G401 (cell line): Measurements from ENCODE around the gene RSPRY1. TPM values are rescaled to one million over a fixed set of nuclear protein-coding genes. Genes with fewer than 3 reads are reported as not detected.

Experiments used
- DNase-seq: peaks from one replicate; pipeline ENCODE4 v3.0.0-alpha.2; 2015; ENCODE audit warnings: low spot score
- in situ Hi-C: cut with HindIII; loops from 2 replicates; pipeline ENCODE4 v1.10.0; 2016; ENCODE audit warnings: low sequenced_read_pairs, mixed read lengths
- total RNA-seq: library from RNA; depleted of rRNA; stranded (reverse); fragments of >200 nt; shearing (Covaris generic); gene quantifications from 2 replicates; pipeline ENCODE4 v1.2.3, GENCODE V29; 2014; rRNA removed

RSPRY1 gene
- total RNA-seq, result 30.8 and 36.2 TPM in 2 replicates

DNA sequence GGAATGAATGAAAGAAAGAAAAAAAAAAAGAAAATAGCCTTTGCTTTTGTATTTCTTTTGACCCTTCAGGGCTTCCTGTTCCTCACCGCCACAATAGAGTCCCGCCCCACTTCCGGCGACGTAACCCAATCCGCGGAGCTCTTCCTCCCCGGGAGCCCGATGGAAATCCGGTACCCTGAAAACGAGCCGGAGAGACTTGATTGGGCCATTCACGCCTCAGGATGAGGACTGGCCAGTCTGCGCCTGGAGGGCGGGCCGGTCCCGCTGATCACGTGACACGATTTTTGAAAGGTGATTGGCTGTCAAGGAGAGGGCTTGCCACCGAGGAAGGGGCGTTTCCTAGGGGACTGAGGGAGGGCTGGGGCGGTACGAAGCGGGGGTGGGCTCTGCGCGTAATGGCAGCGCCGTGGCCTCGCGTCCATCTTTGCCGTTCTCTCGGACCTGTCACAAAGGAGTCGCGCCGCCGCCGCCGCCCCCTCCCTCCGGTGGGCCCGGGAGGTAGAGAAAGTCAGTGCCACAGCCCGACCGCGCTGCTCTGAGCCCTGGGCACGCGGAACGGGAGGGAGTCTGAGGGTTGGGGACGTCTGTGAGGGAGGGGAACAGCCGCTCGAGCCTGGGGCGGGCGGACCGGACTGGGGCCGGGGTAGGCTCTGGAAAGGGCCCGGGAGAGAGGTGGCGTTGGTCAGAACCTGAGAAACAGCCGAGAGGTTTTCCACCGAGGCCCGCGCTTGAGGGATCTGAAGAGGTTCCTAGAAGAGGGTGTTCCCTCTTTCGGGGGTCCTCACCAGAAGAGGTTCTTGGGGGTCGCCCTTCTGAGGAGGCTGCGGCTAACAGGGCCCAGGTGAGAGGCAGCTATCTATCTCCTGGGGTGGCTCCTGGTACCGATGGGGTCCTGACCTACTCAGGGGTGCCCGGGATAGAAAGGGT, at the start of gene RSPRY1, which contains the start of gene PSME3IP1:
TSS of gene RSPRY1 (plus strand) at position 385 of the 927 bp plus-strand sequence. CDS start 18,330 bp downstream, outside the sequence.
TSS of gene PSME3IP1 (minus strand) at position 95 of the 927 bp plus-strand sequence. CDS start 12,185 bp downstream, outside the sequence.
- in situ Hi-C loops, result no loop called here
- DNase-seq, result peak; percentile 100

- in situ Hi-C loops, result no loop called here
- no peak for DNase-seq
Measured at GRCh38 chr16:57137043-57137442, 49.1 kb upstream of the RSPRY1 start.

DNA sequence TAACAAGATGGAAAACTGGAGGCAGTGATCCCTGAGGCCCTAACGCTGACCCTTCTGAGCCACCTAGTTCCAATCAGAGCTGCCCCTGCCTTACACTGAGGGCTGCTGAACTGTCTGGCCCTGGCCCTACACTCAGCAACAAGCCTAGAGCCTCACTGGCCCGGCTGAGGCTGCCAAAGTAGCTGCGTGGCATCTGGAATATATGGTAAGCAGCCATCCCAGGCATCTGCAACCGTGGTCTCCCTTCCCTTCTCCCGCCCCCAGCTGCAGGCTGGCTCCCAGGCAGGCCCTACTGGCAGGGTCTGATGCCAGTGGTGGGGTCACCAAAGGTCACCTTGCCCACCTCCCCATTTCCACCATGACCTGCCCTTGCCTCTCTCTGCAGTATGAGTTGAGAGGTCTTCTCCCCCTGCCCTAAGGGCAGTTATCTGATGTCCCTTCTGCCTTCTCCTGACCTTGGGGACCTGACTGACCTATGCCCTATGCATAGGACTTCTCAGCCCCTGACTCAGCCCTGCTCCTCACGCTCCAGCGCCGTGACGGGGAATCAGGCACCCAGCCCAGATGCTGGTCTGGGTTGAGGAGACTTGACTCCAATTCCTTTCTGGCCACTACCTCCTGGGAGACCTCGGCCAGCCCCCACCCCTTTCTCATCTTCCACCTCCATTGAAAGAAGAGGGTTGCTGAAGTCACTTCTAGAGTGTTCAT, 48.4 kb upstream of the RSPRY1 start:
- no peak for DNase-seq
- in situ Hi-C loops, result no loop called here

- in situ Hi-C loops, result no loop called here
- DNase-seq, result no peak
Measured at GRCh38 chr16:57138281-57138935, 47.7 kb upstream of the RSPRY1 start.

DNA sequence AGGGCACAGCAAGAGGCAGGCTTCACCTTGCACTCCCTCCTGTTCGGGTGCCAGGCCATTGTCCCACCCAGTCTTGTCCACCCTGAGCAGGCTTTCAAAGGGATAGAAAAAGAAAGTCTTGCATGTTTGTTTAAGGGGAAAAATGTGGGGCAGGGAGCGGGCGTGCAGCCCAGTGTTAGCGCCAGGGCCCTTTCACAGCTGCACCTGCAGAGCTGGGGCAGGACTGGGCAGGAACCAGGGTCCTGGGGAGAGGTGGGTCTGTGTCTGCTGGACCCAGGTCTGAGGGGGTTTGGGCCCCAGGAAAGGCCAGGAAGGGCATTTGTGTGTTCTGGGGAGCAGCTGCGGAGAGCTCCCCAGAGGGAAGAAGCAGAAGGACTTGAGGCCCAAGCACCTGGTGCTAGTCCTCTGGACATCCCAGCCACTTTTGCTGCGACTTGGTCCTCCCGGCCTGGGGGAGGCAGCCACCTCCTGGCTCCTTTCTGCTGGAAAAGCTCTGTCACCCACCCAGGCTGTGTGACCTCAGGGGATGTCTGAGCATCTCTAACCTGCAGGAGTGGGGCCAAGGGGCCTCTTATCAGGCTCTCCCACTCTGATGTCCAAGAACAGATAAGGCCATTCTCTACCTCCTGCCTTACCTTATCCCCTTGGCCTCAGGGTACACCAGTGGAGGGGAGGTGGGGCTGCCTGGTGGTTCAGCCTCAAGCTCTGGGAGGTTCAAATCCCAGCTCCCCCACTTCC, 45.0 kb upstream of the RSPRY1 start:
- in situ Hi-C loops, result no loop called here
- DNase-seq, result no peak

- in situ Hi-C loops, result no loop called here
- no peak for DNase-seq
Measured at GRCh38 chr16:57141822-57142631, 44.1 kb upstream of the RSPRY1 start.

DNA sequence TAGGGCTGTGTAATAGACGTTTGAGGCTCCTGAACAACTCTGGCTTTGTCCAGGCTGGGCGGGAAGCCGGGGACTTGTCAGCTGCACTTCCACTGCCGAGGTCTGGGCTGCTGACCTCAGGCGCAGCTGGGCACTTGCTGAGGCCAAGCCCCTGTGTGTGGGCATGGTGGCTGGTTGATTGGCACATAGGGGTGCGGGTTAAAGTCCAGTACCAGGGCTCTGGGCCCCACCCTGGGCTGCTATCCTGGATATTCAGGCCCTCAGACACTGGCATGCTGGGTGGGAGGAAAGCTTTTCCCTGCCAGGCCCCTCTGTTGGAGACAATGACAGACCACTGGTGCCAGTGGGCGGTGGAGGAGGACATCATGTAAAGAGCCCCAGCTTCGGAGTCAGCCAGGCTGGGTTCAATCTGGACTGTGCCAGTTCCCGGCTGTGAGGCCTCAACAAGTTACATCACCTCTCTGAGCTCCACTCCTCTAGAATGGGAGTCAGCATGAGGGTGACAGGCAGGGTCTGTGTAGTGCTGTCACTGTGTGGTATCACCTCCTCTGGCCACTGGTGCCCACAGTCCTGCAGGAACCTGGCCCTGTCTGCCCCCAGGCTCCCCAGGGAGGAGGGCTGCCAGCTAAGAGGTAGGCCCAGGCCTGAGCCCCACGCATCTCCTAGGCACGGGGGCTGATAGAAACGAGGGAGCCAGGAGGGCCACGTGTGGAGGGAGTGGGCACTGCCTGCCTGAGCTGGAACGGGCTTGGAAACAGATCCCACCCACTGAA, 42.8 kb upstream of the RSPRY1 start:
- in situ Hi-C loops, result no loop called here
- DNase-seq, result peak; percentile 10

GRCh38 chr16:57144027-57144426, 42.1 kb upstream of the RSPRY1 start:
- in situ Hi-C loops, result no loop called here
- DNase-seq, result no peak

DNA sequence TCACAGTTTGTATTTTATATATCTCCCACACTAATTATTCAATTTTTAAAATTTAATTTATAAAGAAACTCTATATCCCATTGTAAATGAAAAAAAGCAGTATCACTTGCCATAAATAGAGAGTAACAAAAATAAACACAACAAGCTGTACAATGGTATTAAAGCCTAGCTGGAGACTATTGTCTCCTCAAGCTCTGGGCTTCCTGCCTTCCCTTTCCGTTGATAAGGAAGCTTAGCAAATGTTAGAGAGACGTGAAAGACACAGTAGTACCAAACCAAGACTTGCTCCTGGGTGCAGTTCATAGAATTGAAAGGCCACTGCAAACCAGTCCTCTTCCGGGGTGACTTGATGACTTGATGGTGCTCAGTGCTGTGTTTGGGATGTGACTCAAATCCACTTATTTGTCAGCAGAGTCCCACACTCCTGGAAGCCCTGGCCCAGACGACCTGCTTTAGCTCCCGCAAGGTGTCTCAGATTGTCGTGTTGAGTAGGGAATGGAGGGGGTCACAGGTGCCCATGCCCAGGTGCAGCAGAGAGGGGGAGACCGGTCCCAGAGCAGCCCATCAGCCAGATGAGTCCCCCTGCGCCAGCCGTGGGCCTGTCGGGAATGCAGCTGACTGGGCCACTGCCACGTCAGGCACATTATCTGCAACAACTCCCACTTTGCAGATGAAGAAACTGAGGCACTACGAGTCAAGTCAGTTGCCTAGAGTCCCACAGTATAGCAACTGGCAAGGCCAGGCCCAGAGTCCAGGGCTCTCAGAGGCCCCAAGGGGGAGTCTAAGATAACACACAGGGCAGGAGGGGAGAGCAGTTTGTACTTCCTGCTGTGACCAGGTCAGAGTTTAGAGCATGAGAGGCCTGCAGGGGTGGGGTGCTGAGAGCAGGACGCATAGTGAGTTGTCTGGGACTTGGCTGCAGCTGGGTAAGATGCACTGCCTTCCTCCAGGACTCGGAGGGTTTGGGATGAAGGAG, 40.8 kb upstream of the RSPRY1 start:
- no peak for DNase-seq
- in situ Hi-C loops, result no loop called here

GRCh38 chr16:57146040-57146647, 40.0 kb upstream of the RSPRY1 start:
- in situ Hi-C loops, result no loop called here

GRCh38 chr16:57146735-57147134, 39.4 kb upstream of the RSPRY1 start:
- no peak for DNase-seq
- in situ Hi-C loops, result no loop called here

More at GRCh38 chr16:57146040-57146647, 40.0 kb upstream of the RSPRY1 start:
- DNase-seq, result no peak

GRCh38 chr16:57147381-57148221, 38.5 kb upstream of the RSPRY1 start:
- peak; percentile 59 for DNase-seq
- in situ Hi-C loops, result no loop called here

GRCh38 chr16:57148481-57148880, 37.6 kb upstream of the RSPRY1 start:
- in situ Hi-C loops, result no loop called here
- no peak for DNase-seq

- in situ Hi-C loops, result no loop called here
- no peak for DNase-seq
Measured at GRCh38 chr16:57149391-57149790, 36.7 kb upstream of the RSPRY1 start.

- in situ Hi-C loops, result no loop called here
Measured at GRCh38 chr16:57150682-57151330, 35.3 kb upstream of the RSPRY1 start.

More at GRCh38 chr16:57150682-57151330, 35.3 kb upstream of the RSPRY1 start:
- peak; percentile 56 for DNase-seq
